ENCODE data around the gene ITGA2B. TPM values are rescaled to one million over a fixed set of nuclear protein-coding genes. Genes with fewer than 3 reads are reported as not detected.

Gene ITGA2B
- total and polyA plus RNA-seq, 2 of the 4 experiments (the other 2 are of a cell fraction), result under 0.01 to 0.26 TPM

GRCh38 chr17:44390250-44390870 is 911 bp upstream of the ITGA2B start:
- H3K18ac ChIP-seq (ENCODE audit: low read depth, low read length), result no peak overlapping the region
- H3K23ac ChIP-seq (ENCODE audit: low read depth, low read length), result no peak overlapping the region
- no peak overlapping the region for H3K4me2 ChIP-seq (ENCODE audit: low read depth, low read length)
- no peak overlapping the region for H2AK5ac ChIP-seq (ENCODE audit: low read depth, low read length)
- no peaks in the 10 kb centered on the region for H3K36me3 ChIP-seq (ENCODE audit: control insufficient read depth, insufficient read depth, low read length)
- no peak overlapping the region for H2BK5ac ChIP-seq (ENCODE audit: low read depth, low read length, poor library complexity, severe bottlenecking)
- no peak overlapping the region for H2BK20ac ChIP-seq (ENCODE audit: low read depth, low read length)
- no peak overlapping the region for H3K56ac ChIP-seq (ENCODE audit: extremely low read depth, insufficient read depth, low read length)
- no peaks in the 10 kb centered on the region for H3K27me3 ChIP-seq (ENCODE audit: control insufficient read depth, insufficient read depth, low read length)
- in situ Hi-C loops (cut with MboI; ENCODE audit: low sequenced_read_pairs) (no loop called here), dilution Hi-C loops (cut with HindIII; ENCODE audit: low sequenced_read_pairs, unreplicated experiment) (no loop called here), intact Hi-C loops (cut with micrococcal nuclease) (no loop called here)
- H2BK15ac ChIP-seq (ENCODE audit: low read depth, low read length), result no peak overlapping the region
- no peaks in the 10 kb centered on the region for H3K9me1 ChIP-seq (ENCODE audit: insufficient read depth, low read length)
- H3K4ac ChIP-seq (ENCODE audit: low read depth, low read length), result no peak overlapping the region
- H3K79me1 ChIP-seq (ENCODE audit: low read depth in 1 of 2, low read length in 2 of 2), result no peaks in the 10 kb centered on the region
- no peak overlapping the region for H2AFZ ChIP-seq (replicated peaks; ENCODE audit: low read length, poor library complexity)
- no peak overlapping the region for H4K91ac ChIP-seq (ENCODE audit: insufficient read depth, low read depth, low read length)
- BruUV-seq (replicated peaks), result no TSS peak
- H4K5ac ChIP-seq (ENCODE audit: low read depth, low read length), result no peak overlapping the region
- no peak overlapping the region for H3K4me3 ChIP-seq (ENCODE audit: insufficient read depth, low read depth, low read length)
- H4K8ac ChIP-seq (ENCODE audit: low read depth in 2 of 2, low read length in 2 of 2), result no peak overlapping the region
- no peaks in the 10 kb centered on the region for H3K9me3 ChIP-seq (ENCODE audit: control insufficient read depth, insufficient read depth, low read length)
- no peak overlapping the region for H3K27ac ChIP-seq (ENCODE audit: insufficient read depth, low read length)
- no peak overlapping the region for H3K9ac ChIP-seq (ENCODE audit: low read depth, low read length)
- no peaks in the 10 kb centered on the region for H4K20me1 ChIP-seq (ENCODE audit: insufficient read depth, low read length)
- CTCF ChIA-PET, result interaction anchor here (0.6 kb wide), 1 partner anchor 11 kb away, joined by 3 read pairs; no protein-coding TSS in a partner anchor
- DNase-seq, result no peak
- no peak for TF ChIP-seq BHLHE40 (IDR thresholded peaks at IDR 0.05; ENCODE audit: low read depth, low read length)
- no peak for TF ChIP-seq USF2 (IDR thresholded peaks at IDR 0.05; ENCODE audit: low read depth, low read length)
- TF ChIP-seq MAFK (IDR thresholded peaks at IDR 0.05; ENCODE audit: low read depth, low read length), result no peak
- TF ChIP-seq SMC3 (IDR thresholded peaks at IDR 0.05; ENCODE audit: low read depth, low read length), result no peak
- no peak for TF ChIP-seq CEBPB (IDR thresholded peaks at IDR 0.05; ENCODE audit: low read depth, low read length)
- TF ChIP-seq MAZ (IDR thresholded peaks at IDR 0.05; ENCODE audit: borderline replicate concordance, low read depth, low read length), result no peak
- no peak for TF ChIP-seq POLR2A (IDR thresholded peaks at IDR 0.05; ENCODE audit: low read depth, low read length)
- TF ChIP-seq RFX5 (IDR thresholded peaks at IDR 0.05; ENCODE audit: low read depth, low read length), result no peak
- no peak for TF ChIP-seq MXI1 (IDR thresholded peaks at IDR 0.05; ENCODE audit: borderline replicate concordance, low read depth, low read length)
- TF ChIP-seq NFE2L2 (IDR thresholded peaks at IDR 0.05; ENCODE audit: low read depth, low read length), result no peak
- POLR2A ChIA-PET (ENCODE audit: unreplicated experiment), result no interaction called here
- no peak for ATAC-seq (ENCODE audit: low read depth)
- no peak overlapping the region for H2BK120ac ChIP-seq (ENCODE audit: low read depth, low read length)
- peaks cover 2% of the 10 kb centered on the region; the same call in 1 of the 2 replicates for H3K4me1 ChIP-seq (ENCODE audit: control insufficient read depth, insufficient read depth, low read length)
- H3K14ac ChIP-seq (replicated peaks; ENCODE audit: low read depth, low read length), result no peak overlapping the region
- H2AK9ac ChIP-seq (replicated peaks; ENCODE audit: low read depth, low read length, poor library complexity), result no peak overlapping the region
- 90% methylated on average over 2 of the region's 10 CpGs; no CpG with 5 or more reads in 1 of the 2 experiments for WGBS, 2 experiments (ENCODE audit: extremely low coverage in 2 of 2, insufficient read length in 1 of 2)
